OCI-LY3 (cell line): ENCODE data around the gene PIP4K2B.
A peak's percentile ranks its signal among the peaks of the same experiment; 100 is the strongest.

Experiments
- H2AFZ ChIP-seq: fragments of 200-600, 300-600 bp; shearing (Covaris generic); 2 replicates; pipeline ENCODE4 v1.6.0; 2014; ENCODE audit warnings: antibody characterized with exemption, low read depth, low read length
- H3K27ac ChIP-seq: fragments of 200-600, 300-600 bp; sonication (generic); 2 replicates; pipeline ENCODE4 v1.5.1; 2014; ENCODE audit warnings: mild to moderate bottlenecking, low read length, moderate library complexity, mixed read lengths
- H3K27me3 ChIP-seq: fragments of 200-600, 300-600 bp; sonication (generic); 2 replicates; pipeline ENCODE4 v1.6.1; 2014; ENCODE audit warnings: low read depth, low read length, mixed read lengths
- H3K36me3 ChIP-seq: fragments of 200-600, 300-600 bp; sonication (generic); replicated peaks from 2 replicates; pipeline ENCODE3; 2014; ENCODE audit warnings: low read depth, low read length, mixed read lengths
- H3K4me1 ChIP-seq: fragments of 300-600, 200-600 bp; sonication (generic); 2 replicates; pipeline ENCODE4 v1.6.1; 2014; ENCODE audit warnings: low read length, mixed read lengths
- H3K4me2 ChIP-seq: fragments of 200-600, 300-600 bp; sonication (generic); 2 replicates; pipeline ENCODE4 v1.6.1; 2014; ENCODE audit warnings: low read length, mixed read lengths
- H3K4me3 ChIP-seq: fragments of 300-600, 200-600 bp; sonication (generic); 2 replicates; pipeline ENCODE4 v1.5.1; 2014; ENCODE audit warnings: antibody characterized with exemption, mild to moderate bottlenecking, low read length, moderate library complexity
- H3K79me2 ChIP-seq: fragments of 300-600, 200-600 bp; shearing (Covaris generic); 2 replicates; pipeline ENCODE4 v1.6.1; 2014; ENCODE audit warnings: mild to moderate bottlenecking, low read length, mixed read lengths
- H3K9ac ChIP-seq: fragments of 300-600, 200-600 bp; shearing (Covaris generic); 2 replicates; pipeline ENCODE4 v1.6.0; 2014; ENCODE audit warnings: mild to moderate bottlenecking, low read length, moderate library complexity
- H3K9me3 ChIP-seq: fragments of 200-600, 300-600 bp; shearing (Covaris generic); 2 replicates; pipeline ENCODE4 v1.6.1; 2014; ENCODE audit warnings: low read length, mixed read lengths; ENCODE audit not compliant: insufficient read depth
- H4K20me1 ChIP-seq: fragments of 200-600, 300-600 bp; sonication (generic); 2 replicates; pipeline ENCODE4 v1.6.1; 2016; ENCODE audit warnings: low read length, mixed read lengths; ENCODE audit not compliant: insufficient read depth
- EZH2phosphoT487 ChIP-seq: fragments of 200-600 bp; shearing (Covaris generic); IDR thresholded peaks from 2 replicates; pipeline ENCODE4 v1.6.1; 2018; ENCODE audit warnings: antibody characterized with exemption, mixed run types, low read depth
- TF ChIP-seq, protein P1 (sequence below): fragments of 200-600, 300-600 bp; sonication (generic); IDR thresholded peaks from 2 replicates; pipeline ENCODE4 v1.5.1; 2014; ENCODE audit warnings: antibody characterized with exemption, low read length, low read depth

The PIP4K2B gene

DNA sequence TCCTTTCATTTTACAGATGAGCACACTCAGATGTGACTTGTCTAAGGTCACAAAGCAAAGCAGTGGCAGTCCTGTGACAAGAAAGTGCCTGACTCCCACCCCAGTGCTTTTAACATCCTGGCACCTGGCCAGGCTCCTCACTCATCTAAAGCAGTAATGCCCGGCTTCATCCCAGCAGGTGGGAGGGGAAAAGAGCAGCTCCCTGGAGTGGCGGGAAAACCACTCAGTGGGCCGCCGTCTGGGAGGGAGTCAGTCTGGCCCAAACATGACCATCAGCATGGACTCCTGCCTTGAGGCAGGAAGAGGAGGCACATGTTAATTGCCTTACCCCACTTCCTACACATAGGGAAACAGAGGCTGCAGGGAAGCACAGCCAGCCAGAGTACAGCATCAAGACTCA lies 53.8 kb downstream of the PIP4K2B start:
- H3K9ac ChIP-seq = peak overlapping the region; percentile 99; the same call in 1 of the 2 replicates
- no peaks in the 10 kb centered on the region for H3K9me3 ChIP-seq
- H3K36me3 ChIP-seq = peaks cover 10% of the 10 kb centered on the region
- no peak for TF ChIP-seq EZH2phosphoT487
- TF ChIP-seq, protein P1, sequence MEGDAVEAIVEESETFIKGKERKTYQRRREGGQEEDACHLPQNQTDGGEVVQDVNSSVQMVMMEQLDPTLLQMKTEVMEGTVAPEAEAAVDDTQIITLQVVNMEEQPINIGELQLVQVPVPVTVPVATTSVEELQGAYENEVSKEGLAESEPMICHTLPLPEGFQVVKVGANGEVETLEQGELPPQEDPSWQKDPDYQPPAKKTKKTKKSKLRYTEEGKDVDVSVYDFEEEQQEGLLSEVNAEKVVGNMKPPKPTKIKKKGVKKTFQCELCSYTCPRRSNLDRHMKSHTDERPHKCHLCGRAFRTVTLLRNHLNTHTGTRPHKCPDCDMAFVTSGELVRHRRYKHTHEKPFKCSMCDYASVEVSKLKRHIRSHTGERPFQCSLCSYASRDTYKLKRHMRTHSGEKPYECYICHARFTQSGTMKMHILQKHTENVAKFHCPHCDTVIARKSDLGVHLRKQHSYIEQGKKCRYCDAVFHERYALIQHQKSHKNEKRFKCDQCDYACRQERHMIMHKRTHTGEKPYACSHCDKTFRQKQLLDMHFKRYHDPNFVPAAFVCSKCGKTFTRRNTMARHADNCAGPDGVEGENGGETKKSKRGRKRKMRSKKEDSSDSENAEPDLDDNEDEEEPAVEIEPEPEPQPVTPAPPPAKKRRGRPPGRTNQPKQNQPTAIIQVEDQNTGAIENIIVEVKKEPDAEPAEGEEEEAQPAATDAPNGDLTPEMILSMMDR = no peak
- H3K27ac ChIP-seq = no peak overlapping the region
- peak overlapping the region; percentile 86 for H3K4me3 ChIP-seq
- peak overlapping the region; percentile 91 for H3K4me2 ChIP-seq
- peaks cover 19% of the 10 kb centered on the region for H3K4me1 ChIP-seq
- H3K27me3 ChIP-seq = no peaks in the 10 kb centered on the region
- no peak overlapping the region for H2AFZ ChIP-seq
- H3K79me2 ChIP-seq = peaks cover 67% of the 10 kb centered on the region
- H4K20me1 ChIP-seq = peaks cover 9% of the 10 kb centered on the region

DNA sequence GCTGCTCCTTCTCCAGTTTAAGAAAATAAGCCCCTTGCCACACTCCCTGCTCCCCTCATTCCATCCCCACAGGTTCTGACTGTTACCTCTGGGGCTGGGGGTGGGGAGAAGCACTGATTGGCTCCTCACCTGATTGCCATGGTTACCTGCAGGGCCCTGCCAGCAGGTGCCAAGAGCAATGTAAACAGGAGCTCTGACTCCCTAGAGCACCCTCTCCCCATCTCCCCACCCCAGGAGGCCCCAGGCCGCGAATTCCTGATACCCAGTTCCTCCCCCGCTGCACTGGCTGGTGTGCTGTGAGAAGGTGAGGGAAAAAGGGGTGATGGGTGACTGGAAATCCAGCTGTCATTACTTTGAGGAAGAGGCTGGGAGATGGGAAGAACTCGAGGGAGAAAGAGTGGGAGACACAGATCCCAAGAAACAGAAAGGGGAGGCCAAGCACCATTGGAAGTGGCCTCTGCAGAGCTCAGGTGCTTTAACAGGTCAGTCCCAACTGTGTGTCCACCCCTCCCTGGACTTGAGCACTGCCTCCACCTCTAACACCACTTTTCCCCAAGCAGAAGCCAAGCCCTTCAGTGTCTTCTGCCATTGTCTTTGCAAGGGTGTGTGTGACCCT lies 55.7 kb downstream of the PIP4K2B start:
- Histone ChIP-seq H4K20me1 (peaks cover 9% of the 10 kb centered on the region), H3K4me1 (peaks cover 16% of the 10 kb centered on the region), H3K27ac (no peak overlapping the region), H3K27me3 (no peaks in the 10 kb centered on the region), H3K79me2 (peaks cover 67% of the 10 kb centered on the region), H3K4me2 (no peak overlapping the region), H3K9me3 (no peaks in the 10 kb centered on the region), H3K9ac (no peak overlapping the region), H3K4me3 (no peak overlapping the region), H3K36me3 (peaks cover 13% of the 10 kb centered on the region), H2AFZ (no peak overlapping the region)
- TF ChIP-seq, protein P1 = no peak

DNA sequence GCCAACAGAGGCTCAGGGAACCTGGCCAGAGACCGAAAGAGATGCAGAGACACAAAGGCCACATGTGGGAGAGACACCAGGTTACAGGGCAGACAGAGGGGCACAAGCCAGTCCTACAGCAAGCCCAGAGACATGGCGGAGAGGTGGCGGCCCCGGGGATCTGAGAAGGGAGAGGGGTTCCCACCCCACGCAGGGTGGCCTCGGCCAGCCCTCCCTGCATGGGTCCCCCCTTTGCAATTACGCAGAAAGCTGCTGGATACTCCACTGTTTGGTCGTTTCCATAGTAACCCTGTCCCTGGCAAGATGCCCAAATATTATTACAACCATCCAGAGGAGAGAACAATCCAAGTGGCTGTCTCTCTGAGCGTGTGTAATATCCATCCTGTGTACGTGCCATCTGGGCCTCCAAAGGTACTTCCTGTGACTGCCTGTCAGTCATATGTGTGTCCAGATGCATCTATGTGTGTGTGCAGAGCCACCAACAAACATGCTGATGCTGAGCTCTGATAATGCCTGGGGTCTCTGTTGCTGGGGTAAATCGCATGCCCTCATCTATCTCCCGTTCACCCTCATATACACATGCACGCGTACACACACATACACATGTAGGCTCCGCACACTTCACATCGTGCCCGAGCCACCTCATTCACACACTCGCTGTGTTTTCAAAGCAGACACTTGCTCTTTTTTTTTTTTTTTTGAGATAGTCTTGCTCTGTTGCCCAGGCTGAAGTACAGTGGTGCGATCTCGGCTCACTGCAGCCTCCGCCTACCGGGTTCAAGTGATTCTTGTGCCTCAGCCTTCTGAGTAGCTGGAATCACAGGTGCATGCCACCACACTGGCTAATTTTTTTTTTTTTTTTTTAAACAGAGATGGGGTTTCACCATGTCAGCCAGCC lies 56.7 kb downstream of the PIP4K2B start:
- Histone ChIP-seq H3K27me3 (no peaks in the 10 kb centered on the region), H3K4me3 (no peak overlapping the region), H4K20me1 (peaks cover 9% of the 10 kb centered on the region), H3K36me3 (peaks cover 21% of the 10 kb centered on the region), H3K9me3 (no peaks in the 10 kb centered on the region), H3K4me1 (peaks cover 14% of the 10 kb centered on the region), H2AFZ (no peak overlapping the region), H3K27ac (no peak overlapping the region), H3K4me2 (no peak overlapping the region), H3K9ac (no peak overlapping the region), H3K79me2 (peaks cover 65% of the 10 kb centered on the region)
- TF ChIP-seq, protein P1 = no peak
- TF ChIP-seq EZH2phosphoT487 = no peak

DNA sequence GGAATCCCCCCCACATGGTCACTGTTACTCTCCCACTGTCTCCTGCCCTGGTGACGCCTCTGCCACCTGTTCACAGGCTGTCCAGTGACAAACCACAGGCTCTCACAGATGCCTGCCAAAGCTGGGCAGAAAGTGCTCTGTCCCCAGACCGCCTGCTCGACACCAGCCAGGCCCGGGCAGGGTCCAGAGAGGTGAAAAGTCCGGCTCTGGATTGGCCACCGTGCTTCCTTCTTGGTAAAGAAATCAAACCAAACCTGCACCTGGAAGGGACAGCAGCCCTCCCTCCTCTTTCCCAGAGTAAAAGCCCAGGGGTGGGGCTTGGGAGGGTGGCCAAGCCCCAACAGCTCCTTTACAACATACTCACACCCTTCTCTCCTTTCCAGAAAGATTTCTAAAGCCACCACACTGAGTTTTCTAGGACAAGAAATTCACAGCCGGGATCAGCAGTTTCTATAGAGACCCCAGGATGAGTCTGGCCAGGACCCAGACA lies 57.4 kb downstream of the PIP4K2B start:
- H3K9ac ChIP-seq = no peak overlapping the region
- peaks cover 9% of the 10 kb centered on the region for H4K20me1 ChIP-seq
- no peaks in the 10 kb centered on the region for H3K9me3 ChIP-seq
- H3K4me3 ChIP-seq = no peak overlapping the region
- H3K4me2 ChIP-seq = no peak overlapping the region
- no peak overlapping the region for H2AFZ ChIP-seq
- TF ChIP-seq, protein P1 = no peak
- TF ChIP-seq EZH2phosphoT487 = no peak
- no peak overlapping the region for H3K27ac ChIP-seq
- H3K79me2 ChIP-seq = peaks cover 60% of the 10 kb centered on the region
- peaks cover 21% of the 10 kb centered on the region for H3K36me3 ChIP-seq
- peaks cover 14% of the 10 kb centered on the region for H3K4me1 ChIP-seq
- no peaks in the 10 kb centered on the region for H3K27me3 ChIP-seq
